A673 (cell line): ENCODE data around the gene FLT3.

ENCODE experiments used
- EZH2 ChIP-seq: fragments of 200-600 bp; sonication (generic); IDR thresholded peaks from 2 replicates; pipeline ENCODE4 v1.6.1; 2017; ENCODE audit warnings: borderline replicate concordance, low read depth, mild to moderate bottlenecking, mixed read lengths, antibody characterized with exemption, low read length; ENCODE audit not compliant: poor library complexity, severe bottlenecking
- TF ChIP-seq, protein P1 (sequence below): fragments of 300-800, 200-600 bp; sonication (generic); conservative IDR thresholded peaks from 2 replicates; pipeline ENCODE4 v1.5.1; 2017; ENCODE audit warnings: low read depth, mild to moderate bottlenecking, antibody characterized with exemption, low read length, moderate library complexity, mixed read lengths

DNA sequence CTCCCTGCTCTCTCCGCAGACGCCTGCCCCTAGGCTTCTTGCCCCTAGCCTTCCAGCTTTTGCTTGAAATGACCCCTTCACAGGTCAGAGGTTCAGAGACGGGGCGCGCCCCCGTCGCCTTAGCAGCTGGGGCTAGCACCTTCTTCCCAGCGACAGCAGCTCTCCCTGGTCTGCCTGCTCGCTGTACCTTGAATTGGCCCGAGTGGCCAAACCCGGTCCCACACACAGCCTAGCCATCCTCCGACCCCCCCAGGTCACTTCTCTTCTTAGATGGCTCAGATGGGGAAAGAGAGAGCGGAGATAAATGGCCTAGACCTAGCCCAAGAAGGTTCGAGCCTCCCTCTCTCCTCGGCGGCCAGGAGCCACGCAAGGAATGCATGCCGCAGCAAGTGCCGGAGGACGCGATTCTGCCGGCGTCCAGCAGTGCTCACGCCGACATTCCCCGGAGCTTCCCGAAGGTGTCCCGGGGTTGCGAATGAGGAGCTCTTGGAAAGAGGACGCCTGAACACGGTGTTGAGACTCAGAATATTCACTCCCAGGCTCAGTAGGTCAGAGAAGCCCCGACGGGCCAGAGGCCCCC is 132.6 kb downstream of the FLT3 start:
- TF ChIP-seq, protein P1, sequence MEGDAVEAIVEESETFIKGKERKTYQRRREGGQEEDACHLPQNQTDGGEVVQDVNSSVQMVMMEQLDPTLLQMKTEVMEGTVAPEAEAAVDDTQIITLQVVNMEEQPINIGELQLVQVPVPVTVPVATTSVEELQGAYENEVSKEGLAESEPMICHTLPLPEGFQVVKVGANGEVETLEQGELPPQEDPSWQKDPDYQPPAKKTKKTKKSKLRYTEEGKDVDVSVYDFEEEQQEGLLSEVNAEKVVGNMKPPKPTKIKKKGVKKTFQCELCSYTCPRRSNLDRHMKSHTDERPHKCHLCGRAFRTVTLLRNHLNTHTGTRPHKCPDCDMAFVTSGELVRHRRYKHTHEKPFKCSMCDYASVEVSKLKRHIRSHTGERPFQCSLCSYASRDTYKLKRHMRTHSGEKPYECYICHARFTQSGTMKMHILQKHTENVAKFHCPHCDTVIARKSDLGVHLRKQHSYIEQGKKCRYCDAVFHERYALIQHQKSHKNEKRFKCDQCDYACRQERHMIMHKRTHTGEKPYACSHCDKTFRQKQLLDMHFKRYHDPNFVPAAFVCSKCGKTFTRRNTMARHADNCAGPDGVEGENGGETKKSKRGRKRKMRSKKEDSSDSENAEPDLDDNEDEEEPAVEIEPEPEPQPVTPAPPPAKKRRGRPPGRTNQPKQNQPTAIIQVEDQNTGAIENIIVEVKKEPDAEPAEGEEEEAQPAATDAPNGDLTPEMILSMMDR: no peak
- no peak for TF ChIP-seq EZH2
